Stimulated activated CD4-positive, alpha-beta T cell treated with anti-CD3 and anti-CD28 coated beads, Interleukin-12 subunit alpha, Interleukin-12 subunit beta, amount 100 ng/mL, for 48 hours (primary cell): ENCODE results near the gene GRAMD1A.
A peak's percentile ranks its signal among the peaks of the same experiment; 100 is the strongest.
"Not testable (repeated sequence)": the region's sequence is repeated elsewhere in the genome, so short reads cannot be mapped to it uniquely, and the experiment has no call there.

ENCODE experiments used
- DNase-seq, 3 donors: peaks; one replicate each; pipeline ENCODE4 v3.0.0-alpha.2; 2020; ENCODE audit warnings: low read depth in 2 of 3, low spot score in 1 of 3

The GRAMD1A gene

GRCh38 chr19:35015954-35016351 lies 15.8 kb downstream of the GRAMD1A start:
- DNase-seq: no peak

GRCh38 chr19:35017507-35017906 lies 17.4 kb downstream of the GRAMD1A start:
- no peak for DNase-seq

GRCh38 chr19:35018379-35018778 lies 18.3 kb downstream of the GRAMD1A start:
- DNase-seq: no peak

GRCh38 chr19:35019144-35019543 lies 19.0 kb downstream of the GRAMD1A start:
- DNase-seq: no peak

DNA sequence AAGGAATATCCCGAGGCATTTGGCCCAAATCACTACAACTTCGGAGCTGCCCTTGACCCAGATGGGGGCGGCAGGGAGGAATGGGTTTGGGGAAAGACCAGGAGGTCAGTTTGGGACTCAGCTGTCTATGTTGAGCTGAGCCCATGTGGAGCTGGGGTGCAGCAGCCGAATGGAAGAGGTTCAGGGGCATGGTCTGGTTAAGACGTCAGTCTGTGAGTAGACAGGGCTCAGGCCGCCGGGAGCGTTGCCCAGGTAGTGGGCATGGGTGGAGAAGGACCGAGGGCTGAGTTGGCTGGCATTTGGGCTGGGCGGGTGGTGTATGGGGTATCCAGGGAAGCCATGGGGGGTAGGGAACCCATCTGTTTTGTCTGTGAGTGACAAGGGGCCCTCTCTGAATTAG lies 20.9 kb downstream of the GRAMD1A start:
- DNase-seq: no peak

DNA sequence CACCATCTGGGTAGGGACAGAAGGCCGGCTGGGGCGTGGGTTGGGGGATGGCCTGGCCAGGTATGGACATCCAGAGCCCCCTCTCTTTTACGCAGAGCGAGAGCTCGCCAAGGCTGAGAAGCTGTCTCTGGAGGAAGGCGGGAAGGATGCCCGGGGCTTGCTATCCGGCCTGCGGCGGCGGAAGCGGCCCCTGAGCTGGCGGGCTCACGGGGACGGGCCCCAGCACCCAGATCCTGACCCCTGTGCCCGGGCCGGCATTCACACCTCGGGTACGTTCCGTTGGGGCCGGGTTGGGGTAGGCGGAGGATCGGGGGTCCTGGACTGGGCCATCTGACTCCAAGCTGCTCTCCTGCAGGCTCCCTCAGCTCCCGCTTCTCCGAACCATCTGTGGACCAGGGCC lies 21.5 kb downstream of the GRAMD1A start:
- no peak for DNase-seq

GRCh38 chr19:35022460-35022859 lies 22.3 kb downstream of the GRAMD1A start:
- no peak for DNase-seq

- DNase-seq: no peak
Observed at GRCh38 chr19:35023428-35023827, 23.3 kb downstream of the GRAMD1A start.

GRCh38 chr19:35024095-35024494 lies 24.0 kb downstream of the GRAMD1A start:
- DNase-seq: no peak

- no peak for DNase-seq
Observed at GRCh38 chr19:35025969-35026368, 25.8 kb downstream of the GRAMD1A start.

DNA sequence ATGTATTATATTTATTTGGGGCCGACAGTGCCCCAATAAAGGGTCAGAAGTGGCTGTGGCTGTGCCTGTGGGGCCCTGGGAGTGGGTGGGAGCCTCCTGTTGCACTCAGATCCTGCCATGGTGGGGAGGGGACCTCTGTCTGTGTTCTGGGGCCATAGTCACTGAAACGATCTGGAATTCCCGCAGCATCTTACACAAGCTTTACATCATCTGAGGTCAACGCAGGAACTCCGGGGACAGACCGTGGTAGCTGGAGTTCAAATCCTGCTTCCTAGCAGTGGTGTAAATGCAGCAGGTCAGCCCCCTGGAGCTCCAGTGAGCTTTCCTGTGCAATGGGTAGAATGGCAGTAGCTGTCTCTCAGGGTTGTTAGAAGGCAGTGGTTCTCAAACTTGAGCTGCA lies 26.3 kb downstream of the GRAMD1A start:
- no peak for DNase-seq

- no peak for DNase-seq
Observed at GRCh38 chr19:35027009-35027408, 26.9 kb downstream of the GRAMD1A start.

GRCh38 chr19:35027851-35028599 lies 27.9 kb downstream of the GRAMD1A start:
- DNase-seq: no peak

DNA sequence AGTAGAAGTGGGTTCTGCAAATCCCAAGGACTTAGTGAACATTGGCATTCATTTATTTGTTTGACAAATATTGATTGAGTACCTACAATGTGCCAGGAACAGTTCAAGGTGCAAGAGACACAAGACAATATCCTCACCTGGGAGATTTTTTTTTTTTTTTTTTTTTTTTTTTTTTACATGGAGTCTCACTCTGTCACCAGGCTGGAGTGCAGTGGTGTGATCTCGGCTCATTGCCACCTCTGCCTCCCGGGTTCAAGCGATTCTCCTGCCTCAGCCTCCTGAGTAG lies 28.4 kb downstream of the GRAMD1A start:
- not testable (repeated sequence) for DNase-seq

DNA sequence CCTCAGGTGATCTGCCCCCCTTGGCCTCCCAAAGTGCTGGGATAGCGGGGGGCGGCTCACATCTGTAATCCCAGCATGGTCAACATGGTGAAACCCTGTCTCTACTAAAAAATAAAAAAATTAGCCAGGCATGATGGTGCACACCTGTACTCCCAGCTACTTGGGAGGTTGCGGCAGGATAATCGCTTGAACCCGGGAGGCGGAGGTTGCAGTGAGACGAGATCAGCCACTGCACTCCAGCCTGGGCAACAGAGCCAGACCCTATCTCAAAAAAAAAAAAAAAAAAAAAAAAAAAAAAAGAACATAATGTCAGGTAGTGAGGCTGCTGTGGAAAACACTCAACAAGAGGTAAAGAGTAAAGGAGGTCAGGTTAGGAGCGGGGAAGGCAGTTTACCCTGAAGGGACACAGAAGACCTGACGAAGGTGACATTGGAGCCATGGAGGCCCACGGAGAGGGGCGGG lies 29.2 kb downstream of the GRAMD1A start:
- DNase-seq: not testable (repeated sequence)

DNA sequence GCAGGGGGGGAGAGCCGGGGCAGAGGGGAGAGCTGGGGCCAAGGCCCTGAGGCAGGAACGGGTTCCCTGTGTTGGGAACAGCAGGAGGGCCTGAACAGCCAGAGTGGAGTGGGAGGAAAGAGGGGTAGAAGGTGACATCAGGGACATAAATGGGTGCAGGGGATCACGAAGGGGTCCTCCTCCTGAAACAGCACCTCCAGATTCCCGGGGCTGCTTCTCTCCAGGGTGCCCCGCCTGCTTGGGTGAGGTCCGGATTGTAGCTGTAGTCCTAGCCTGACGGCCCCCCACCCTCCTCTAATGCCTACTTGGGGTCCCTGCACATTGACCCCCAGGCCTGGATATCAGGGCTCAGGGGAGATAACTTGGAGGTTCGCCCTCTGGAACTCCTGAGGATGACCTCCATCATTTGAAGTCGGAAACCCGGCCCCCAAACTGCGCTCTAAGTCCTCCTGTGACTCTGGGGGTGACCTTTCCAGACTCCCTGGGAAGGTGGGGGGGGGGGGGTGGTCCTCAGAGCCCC lies 29.7 kb downstream of the GRAMD1A start:
- DNase-seq: no peak

GRCh38 chr19:35030257-35031071 lies 30.3 kb downstream of the GRAMD1A start, which contains the start of gene SCN1B:
Gene SCN1B, plus strand, starts transcription at chr19:35030470. Its CDS starts 351 bp downstream, at chr19:35030821.
- peak; percentile 57 to 70 (median 63) for DNase-seq

- no peak for DNase-seq
Observed at GRCh38 chr19:35031072-35031881, 31.2 kb downstream of the GRAMD1A start.

- no peak for DNase-seq
Observed at GRCh38 chr19:35032356-35032865, 32.3 kb downstream of the GRAMD1A start.

DNA sequence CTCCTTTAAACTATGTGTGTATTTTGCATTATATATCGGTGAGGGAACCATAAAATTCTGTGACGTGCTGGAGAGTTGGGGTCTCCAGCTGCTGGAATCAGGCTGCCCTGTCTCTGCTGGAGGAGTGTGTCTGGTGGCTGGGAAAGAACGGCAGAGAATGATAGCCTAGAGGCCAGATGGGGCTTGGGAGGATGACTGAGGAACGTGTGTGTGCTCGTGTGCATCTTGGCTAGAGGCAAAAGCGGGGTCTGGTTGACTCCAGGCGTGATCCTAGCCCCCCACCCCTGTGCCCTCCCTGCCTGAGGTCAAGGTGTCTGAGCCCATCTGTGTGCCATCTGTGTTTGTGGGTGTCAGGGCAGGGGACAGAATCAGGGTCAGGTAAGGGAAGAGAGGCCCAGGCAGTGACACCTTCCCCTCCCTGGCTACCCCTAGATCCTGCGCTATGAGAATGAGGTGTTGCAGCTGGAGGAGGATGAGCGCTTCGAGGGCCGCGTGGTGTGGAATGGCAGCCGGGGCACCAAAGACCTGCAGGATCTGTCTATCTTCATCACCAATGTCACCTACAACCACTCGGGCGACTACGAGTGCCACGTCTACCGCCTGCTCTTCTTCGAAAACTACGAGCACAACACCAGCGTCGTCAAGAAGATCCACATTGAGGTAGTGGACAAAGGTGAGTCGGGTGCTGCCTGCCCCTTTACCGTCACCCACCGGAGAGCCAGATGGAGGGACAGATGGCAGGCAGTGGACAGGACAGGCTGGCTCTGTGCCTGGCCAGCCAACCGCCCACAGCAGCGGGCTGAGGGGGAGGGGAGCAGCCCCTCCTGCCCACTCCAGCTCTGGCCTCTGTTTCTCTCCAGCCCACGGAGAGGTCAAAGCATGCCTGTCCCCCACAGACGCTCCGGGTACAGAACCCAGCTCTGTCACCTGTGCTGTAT lies 33.2 kb downstream of the GRAMD1A start:
- DNase-seq: no peak
